Activated T-cell treated with anti-CD3 and anti-CD28 coated beads, Interleukin-2, amount 50 U/mL, for 24 hours (primary cell): ENCODE results near the gene CDH18.

Experiments used
- DNase-seq: peaks from one replicate; pipeline ENCODE4 v3.0.0-alpha.2; 2020
- H3K27ac Mint-ChIP-seq: 2 replicates; pipeline ENCODE4 v1.8.0; 2020; ENCODE audit warnings: mild to moderate bottlenecking, mixed read lengths
- H3K27me3 Mint-ChIP-seq: 2 replicates; pipeline ENCODE4 v1.8.0; 2020; ENCODE audit warnings: mixed read lengths
- H3K36me3 Mint-ChIP-seq: 2 replicates; pipeline ENCODE4 v1.8.0; 2020; ENCODE audit warnings: low read depth, mixed read lengths
- H3K4me1 Mint-ChIP-seq: 2 replicates; pipeline ENCODE4 v1.8.0; 2020; ENCODE audit warnings: low read depth, mixed read lengths
- H3K4me3 Mint-ChIP-seq: 2 replicates; pipeline ENCODE4 v1.8.0; 2020; ENCODE audit warnings: mild to moderate bottlenecking, moderate library complexity, mixed read lengths
- H3K9me3 Mint-ChIP-seq: 2 replicates; pipeline ENCODE4 v1.8.0; 2020; ENCODE audit warnings: mixed read lengths

The CDH18 gene

DNA sequence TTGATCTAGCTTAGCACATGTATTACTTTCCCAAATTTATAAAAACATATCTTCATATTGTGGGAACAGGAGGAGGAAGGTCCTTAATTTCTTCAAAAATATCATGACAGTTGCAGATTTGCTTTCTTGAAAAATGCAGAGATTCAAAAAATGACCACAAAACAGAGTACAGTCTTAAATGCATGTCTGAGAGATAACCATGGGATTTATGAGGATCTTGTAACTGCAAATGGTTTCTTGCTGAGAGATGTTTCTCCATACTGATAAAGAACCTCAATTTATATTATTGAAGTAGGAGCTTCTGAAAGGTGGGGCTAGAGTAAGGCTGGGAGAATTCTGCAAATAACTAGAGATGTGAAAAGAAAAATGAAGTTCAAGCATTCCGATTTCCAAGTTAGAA lies 83.2 kb downstream of the CDH18 start:
- no peak overlapping the region for H3K4me3 Mint-ChIP-seq
- no peaks in the 10 kb centered on the region for H3K36me3 Mint-ChIP-seq
- H3K27me3 Mint-ChIP-seq, result no peaks in the 10 kb centered on the region
- H3K4me1 Mint-ChIP-seq, result no peaks in the 10 kb centered on the region
- DNase-seq, result no peak
- no peak overlapping the region for H3K27ac Mint-ChIP-seq
- H3K9me3 Mint-ChIP-seq, result peaks cover 4% of the 10 kb centered on the region

DNA sequence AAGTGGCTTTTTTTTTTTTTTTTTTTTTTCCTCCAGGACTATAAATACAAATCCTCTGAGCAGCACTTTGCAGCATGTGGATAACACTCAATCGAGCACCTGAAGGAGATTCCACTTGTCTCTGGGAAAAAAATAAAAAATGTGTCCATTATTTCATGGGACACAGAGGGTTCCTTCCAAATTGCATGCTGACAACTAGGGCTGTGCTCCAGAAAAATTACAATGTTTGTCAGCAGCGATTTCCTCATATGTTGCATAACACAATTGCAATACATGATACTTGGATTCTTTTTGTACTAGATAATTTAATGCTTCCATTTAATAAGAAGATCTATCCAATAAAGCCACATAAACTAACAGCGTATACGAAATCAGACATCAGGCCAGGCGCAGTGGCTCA lies 84.4 kb downstream of the CDH18 start:
- Mint-ChIP-seq H3K4me3 (no peak overlapping the region), H3K4me1 (no peaks in the 10 kb centered on the region), H3K27ac (no peak overlapping the region), H3K27me3 (no peaks in the 10 kb centered on the region), H3K36me3 (no peaks in the 10 kb centered on the region), H3K9me3 (peaks cover 4% of the 10 kb centered on the region)
- DNase-seq, result no peak

DNA sequence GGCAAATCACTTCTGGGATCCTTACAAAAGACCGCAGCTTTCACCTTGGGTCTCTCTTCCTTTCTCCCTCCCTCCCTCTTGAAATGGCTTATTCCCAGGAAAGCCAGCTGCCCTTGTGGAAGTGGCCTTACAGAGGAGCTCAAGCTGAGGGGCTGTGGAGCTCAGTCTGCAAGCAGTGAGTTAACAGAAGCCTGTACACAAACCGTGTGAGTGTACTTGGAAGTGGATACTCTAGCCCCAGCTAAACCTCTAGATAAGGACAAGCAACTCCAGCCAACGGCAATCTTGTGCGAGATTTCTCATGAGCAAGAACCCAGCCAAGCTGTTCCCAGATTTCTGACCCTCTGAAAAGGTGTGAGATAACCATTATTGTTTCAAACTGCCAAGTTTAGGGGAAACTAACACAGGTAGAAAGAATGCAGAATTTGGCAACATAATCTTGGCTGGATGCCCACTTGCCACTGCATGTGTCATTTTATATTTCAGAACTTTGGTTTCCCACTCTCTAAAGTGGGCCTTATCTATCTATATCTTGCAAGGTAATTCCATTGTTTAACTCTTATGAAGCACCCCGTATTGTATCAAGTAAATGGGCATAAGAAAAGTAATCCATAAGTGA lies 85.6 kb downstream of the CDH18 start:
- H3K9me3 Mint-ChIP-seq, result peaks cover 4% of the 10 kb centered on the region
- no peak overlapping the region for H3K27ac Mint-ChIP-seq
- H3K4me1 Mint-ChIP-seq, result no peaks in the 10 kb centered on the region
- no peaks in the 10 kb centered on the region for H3K36me3 Mint-ChIP-seq
- H3K27me3 Mint-ChIP-seq, result no peaks in the 10 kb centered on the region
- DNase-seq, result no peak
- H3K4me3 Mint-ChIP-seq, result no peak overlapping the region

DNA sequence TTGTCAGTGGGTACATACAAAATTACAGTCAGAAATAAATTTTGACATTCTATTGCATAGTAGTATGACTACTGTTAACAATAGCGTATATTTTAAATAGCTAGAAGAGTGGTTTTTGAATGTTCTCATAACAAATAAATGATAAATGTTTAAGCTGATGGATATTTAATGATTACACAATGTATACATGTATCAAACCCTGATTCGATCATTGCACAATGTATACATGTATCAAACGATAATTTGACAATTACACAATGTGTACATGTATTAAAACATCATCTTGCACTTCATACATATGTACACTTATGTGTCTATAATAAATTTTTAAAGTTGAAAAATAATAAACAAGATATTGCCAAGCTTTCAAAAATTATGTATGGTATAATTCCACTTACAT lies 87.7 kb downstream of the CDH18 start:
- Mint-ChIP-seq H3K4me3 (no peak overlapping the region), H3K4me1 (no peaks in the 10 kb centered on the region), H3K27ac (no peak overlapping the region), H3K36me3 (no peaks in the 10 kb centered on the region), H3K27me3 (no peaks in the 10 kb centered on the region), H3K9me3 (peaks cover 4% of the 10 kb centered on the region)
- no peak for DNase-seq

DNA sequence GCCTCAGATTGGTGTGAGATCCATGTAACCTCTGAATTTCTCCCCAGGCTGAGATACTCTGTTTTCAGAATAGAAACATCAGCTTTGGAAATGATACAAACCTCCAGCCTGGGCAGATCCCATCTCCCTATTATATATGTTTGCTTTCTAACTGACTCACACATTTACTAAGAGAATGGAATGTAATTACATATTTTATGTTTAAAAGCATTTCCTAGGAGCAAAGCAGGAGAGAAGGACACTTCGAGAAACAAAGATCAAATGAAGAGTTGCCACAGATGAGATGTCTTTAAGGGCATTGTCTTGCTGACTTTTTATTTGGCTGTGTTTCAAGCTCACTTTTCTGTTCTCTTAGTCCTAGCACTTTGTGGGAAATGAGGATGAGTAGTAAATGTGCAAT lies 96.3 kb downstream of the CDH18 start:
- DNase-seq, result no peak
- H3K27me3 Mint-ChIP-seq, result no peaks in the 10 kb centered on the region
- peaks cover 9% of the 10 kb centered on the region for H3K9me3 Mint-ChIP-seq

DNA sequence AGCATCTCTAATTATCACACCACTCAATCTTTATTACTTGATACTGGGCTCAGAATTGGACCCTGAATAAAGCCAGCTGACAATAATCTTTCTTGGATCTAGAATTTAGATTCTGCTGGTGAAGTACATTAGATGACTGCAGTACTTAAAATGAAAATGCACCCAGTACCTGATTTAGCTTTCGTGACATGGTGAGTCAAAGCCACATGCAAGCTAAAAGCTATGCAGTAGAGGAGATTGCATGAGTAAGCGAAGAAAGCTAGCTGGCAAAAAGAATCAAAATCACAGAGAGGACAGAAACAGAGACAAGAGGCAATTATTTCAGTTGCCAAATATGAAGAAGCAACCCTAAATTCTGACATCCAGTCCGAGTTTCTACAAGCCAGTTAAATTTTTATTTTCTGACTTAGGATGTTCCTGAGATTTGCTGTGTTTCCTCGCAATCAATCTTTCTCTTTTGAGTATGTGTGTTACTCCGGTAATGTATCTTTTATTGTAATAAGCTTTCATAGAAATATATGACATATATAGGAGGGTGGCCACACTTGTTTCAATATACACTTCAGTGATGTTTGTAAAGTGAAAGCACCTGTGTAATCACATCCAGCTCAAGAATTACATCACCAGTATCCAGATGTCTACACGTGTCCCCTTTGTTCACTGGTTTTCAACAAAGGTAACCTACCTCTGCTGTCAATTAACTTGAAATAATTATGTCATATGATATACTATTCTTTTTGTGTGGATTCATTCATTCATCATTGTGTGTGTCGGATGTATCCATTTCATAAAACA lies 101.7 kb downstream of the CDH18 start:
- Mint-ChIP-seq H3K9me3 (peaks cover 2% of the 10 kb centered on the region), H3K36me3 (no peaks in the 10 kb centered on the region), H3K27ac (no peak overlapping the region), H3K4me1 (no peaks in the 10 kb centered on the region), H3K27me3 (no peaks in the 10 kb centered on the region), H3K4me3 (no peak overlapping the region)
- DNase-seq, result no peak

More for the DNA sequence above, 96.3 kb downstream of the CDH18 start:
- H3K27ac Mint-ChIP-seq, result no peak overlapping the region
- no peak overlapping the region for H3K4me3 Mint-ChIP-seq
- H3K4me1 Mint-ChIP-seq, result no peaks in the 10 kb centered on the region
- H3K36me3 Mint-ChIP-seq, result no peaks in the 10 kb centered on the region

DNA sequence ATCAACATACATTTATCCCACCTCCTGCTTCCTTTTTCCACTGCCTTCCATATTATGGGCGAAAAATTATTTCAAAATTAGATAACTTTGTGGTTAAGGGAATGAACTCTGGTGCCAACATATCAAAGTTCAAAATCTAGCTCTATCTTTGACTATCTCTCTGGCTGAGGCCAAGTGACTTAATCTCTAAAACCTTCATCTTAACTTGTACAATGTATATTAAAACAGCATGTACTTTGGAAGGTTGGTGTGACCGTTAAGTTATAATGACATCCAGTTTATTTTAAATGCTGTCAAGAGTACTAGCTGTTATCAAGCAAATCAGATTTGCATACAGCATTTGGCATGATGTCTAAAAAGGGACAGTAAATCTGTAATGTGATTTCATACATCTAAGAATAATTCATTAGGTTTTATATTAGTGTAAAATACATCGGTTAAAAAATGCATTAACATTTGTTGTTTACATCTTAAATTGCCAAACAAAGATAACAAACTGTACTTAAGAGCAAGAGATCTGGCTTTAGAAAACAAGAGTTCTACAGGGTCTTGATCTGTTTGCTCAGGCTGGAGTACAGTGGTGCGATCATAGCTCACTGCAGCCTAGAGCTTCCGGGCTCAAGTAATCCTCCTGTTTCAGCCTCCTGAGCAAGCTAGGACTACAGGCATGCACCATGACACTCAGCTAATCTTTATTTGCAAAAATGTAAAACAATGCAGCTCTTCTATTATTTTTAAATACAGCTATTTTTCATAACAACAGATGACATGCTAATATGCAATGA lies 102.8 kb downstream of the CDH18 start:
- no peaks in the 10 kb centered on the region for H3K36me3 Mint-ChIP-seq
- no peak for DNase-seq
- H3K9me3 Mint-ChIP-seq, result peaks cover 2% of the 10 kb centered on the region
- H3K4me1 Mint-ChIP-seq, result no peaks in the 10 kb centered on the region
- no peaks in the 10 kb centered on the region for H3K27me3 Mint-ChIP-seq
- no peak overlapping the region for H3K4me3 Mint-ChIP-seq
- no peak overlapping the region for H3K27ac Mint-ChIP-seq

DNA sequence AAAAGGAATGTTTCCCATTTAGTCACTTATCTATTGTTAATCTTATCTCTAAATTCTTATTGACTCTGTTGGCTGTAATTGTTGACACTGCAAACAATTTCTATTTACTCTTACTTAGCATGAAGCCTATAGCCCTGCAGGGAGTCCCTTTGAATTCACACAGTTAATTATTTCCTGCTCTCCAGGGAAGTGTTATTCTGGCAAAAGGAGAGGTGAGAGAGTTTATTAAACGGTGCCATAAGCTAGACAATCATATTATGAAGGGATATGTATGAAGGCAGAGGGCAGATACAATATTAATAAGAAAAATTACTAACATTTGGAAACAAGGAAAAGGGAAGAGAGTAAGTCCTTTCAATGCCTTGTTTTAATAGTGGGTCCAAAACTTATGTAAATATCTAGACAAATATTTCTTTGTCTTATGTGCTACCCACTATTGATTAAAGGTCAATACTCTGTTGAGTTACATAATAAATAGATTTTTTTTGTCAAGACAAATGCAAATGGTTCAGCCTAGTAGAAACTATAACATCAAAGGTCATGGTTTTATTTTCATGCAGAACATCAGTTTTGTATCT lies 107.1 kb downstream of the CDH18 start:
- Mint-ChIP-seq H3K27me3 (no peaks in the 10 kb centered on the region), H3K9me3 (peaks cover 10% of the 10 kb centered on the region), H3K4me1 (no peaks in the 10 kb centered on the region), H3K4me3 (no peak overlapping the region), H3K27ac (no peak overlapping the region), H3K36me3 (no peaks in the 10 kb centered on the region)
- DNase-seq, result no peak

DNA sequence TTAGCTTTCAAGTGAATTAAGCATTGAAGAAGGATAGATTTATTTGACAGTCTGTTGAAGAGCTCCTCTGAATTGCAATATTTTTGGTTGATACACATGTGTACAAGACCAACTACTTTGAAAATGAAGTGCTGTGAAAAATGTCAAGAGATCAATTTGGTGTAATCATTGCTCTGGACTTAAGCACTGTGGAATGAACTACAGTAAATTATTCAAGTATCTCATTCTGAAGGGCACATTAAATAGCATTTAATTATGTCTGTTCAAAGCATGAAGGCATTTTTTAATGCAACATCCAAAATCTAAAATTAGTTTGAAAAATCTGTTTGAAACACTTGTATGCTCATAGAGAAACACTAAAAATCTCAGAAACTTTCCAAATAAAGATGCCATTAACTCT lies 107.5 kb downstream of the CDH18 start:
- Mint-ChIP-seq H3K36me3 (no peaks in the 10 kb centered on the region), H3K27ac (no peak overlapping the region), H3K4me1 (no peaks in the 10 kb centered on the region), H3K9me3 (peaks cover 10% of the 10 kb centered on the region), H3K4me3 (no peak overlapping the region), H3K27me3 (no peaks in the 10 kb centered on the region)
- no peak for DNase-seq

DNA sequence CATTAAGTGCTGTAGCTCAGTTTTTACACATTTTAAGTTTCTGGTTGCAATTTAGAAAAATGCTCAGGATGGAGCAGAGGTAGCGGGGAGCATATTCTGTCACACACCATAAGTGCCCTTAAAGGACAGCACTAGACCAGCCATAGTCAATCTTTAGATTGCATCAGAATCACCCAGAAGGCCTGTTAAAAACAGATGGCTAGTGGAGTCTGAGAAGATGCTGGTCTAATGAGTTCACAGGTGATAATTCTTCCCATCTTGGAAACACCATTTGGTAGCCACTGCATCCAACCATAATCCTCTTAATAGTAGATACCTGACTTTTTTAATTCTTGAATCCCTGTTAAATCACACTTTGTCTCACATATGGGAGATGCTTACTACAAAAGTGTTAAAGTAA lies 113.2 kb downstream of the CDH18 start:
- DNase-seq, result no peak
- Mint-ChIP-seq H3K9me3 (peaks cover 21% of the 10 kb centered on the region), H3K4me3 (no peak overlapping the region), H3K27ac (no peak overlapping the region), H3K4me1 (no peaks in the 10 kb centered on the region), H3K27me3 (no peaks in the 10 kb centered on the region), H3K36me3 (no peaks in the 10 kb centered on the region)

DNA sequence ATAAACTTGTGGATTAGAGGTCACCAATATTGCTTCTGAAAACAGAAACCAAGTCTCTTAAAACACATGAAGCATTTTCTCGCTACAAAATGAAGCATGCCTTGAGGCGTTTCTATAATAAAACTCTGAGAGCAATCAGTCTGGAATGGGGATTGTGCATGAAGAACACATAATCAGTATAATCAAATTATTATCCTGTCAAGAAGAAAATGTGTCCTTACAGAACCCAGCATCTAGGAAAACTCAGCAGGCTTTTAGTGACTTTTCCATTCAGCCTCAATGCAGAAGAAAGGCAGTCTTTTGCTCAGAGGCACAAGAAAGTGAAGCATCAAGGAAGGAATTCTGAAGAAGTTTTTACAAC lies 121.9 kb downstream of the CDH18 start:
- H3K9me3 Mint-ChIP-seq, result peaks cover 3% of the 10 kb centered on the region
- H3K36me3 Mint-ChIP-seq, result no peaks in the 10 kb centered on the region
- H3K4me1 Mint-ChIP-seq, result no peaks in the 10 kb centered on the region
- no peaks in the 10 kb centered on the region for H3K27me3 Mint-ChIP-seq
- no peak for DNase-seq
- H3K4me3 Mint-ChIP-seq, result no peak overlapping the region
- H3K27ac Mint-ChIP-seq, result no peak overlapping the region

DNA sequence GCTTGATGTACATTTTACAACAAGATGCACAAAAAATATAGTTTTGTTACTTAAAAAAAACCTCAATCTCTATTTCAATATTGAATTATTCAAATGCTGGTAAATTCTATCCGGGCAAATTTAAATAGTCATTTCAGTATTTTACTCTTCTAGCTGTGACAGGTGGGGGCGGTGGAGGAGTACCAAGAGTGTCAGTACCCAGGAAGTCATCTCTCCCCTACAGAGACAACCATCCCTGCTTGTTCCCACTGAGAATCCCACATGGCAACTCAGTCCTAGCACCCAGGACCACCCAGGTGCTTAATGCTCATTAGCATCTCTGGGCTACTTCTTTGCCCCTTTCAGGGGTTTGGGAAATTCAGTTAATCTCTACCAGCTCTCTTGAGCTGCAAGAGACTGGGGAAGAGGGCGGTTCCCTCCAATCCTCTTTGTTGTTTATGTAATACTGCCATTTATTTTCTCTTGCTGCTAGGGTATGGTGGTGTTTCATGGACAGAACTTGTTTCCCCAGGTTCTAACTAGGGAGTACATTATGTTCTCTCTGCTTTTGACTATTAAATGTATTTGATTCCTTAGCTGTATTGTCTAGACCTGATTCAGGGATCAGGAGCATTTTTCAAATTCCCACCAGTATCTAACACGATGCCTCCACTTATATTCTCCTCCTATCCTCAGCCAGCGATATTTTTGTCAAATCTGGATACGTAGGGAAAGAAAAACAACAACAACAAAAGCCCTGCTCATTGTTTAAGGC lies 122.5 kb downstream of the CDH18 start:
- no peak overlapping the region for H3K4me3 Mint-ChIP-seq
- no peak overlapping the region for H3K27ac Mint-ChIP-seq
- no peaks in the 10 kb centered on the region for H3K27me3 Mint-ChIP-seq
- peaks cover 3% of the 10 kb centered on the region for H3K9me3 Mint-ChIP-seq
- DNase-seq, result no peak
- H3K4me1 Mint-ChIP-seq, result no peaks in the 10 kb centered on the region
- no peaks in the 10 kb centered on the region for H3K36me3 Mint-ChIP-seq

DNA sequence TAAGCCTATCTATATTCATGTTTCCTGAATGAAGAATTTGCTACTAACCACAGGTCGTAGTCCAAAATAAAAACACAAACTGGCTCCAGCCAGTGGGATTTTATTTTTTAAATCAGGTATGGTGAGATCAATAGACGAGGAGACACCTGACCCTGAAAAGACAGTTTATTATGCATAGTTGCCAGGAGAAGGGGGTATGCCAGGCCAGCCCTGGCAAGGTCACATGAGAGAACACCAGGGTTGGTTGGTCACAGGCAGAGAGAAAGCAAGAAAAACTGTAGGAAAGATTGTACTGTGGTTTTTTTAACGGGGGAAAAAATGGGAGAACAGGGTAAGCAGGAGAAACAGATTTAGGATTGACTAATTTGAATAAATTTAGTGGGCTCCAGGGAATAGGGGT lies 125.3 kb downstream of the CDH18 start:
- H3K9me3 Mint-ChIP-seq, result peaks cover 7% of the 10 kb centered on the region
- H3K27ac Mint-ChIP-seq, result no peak overlapping the region
- no peaks in the 10 kb centered on the region for H3K27me3 Mint-ChIP-seq
- H3K4me3 Mint-ChIP-seq, result no peak overlapping the region
- H3K4me1 Mint-ChIP-seq, result no peaks in the 10 kb centered on the region
- no peaks in the 10 kb centered on the region for H3K36me3 Mint-ChIP-seq
- DNase-seq, result no peak

DNA sequence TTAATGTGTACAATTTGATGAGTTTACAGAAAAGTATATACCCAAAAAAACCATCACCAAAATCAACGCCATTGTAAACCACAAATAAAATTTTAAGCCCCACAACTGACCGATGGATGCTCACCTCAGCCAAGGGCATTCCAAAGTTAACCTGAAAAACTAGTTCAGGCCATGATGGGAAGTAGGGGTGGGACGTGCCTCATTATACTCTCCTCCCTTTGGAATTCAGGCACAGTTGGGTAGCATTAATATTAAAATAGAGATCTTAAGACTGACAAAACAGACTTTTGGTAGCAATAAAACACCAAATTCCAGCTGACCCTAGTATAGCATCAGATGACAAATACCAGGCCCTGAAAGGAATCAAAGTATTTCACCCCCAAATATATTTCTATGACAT lies 129.0 kb downstream of the CDH18 start:
- H3K4me3 Mint-ChIP-seq, result no peak overlapping the region
- H3K36me3 Mint-ChIP-seq, result no peaks in the 10 kb centered on the region
- DNase-seq, result no peak
- no peak overlapping the region for H3K27ac Mint-ChIP-seq
- H3K27me3 Mint-ChIP-seq, result no peaks in the 10 kb centered on the region
- peaks cover 4% of the 10 kb centered on the region for H3K9me3 Mint-ChIP-seq
- H3K4me1 Mint-ChIP-seq, result no peaks in the 10 kb centered on the region
